ENCODE data around the gene ORC5. TPM values are rescaled to one million over a fixed set of nuclear protein-coding genes. Genes with fewer than 3 reads are reported as not detected.

The ORC5 gene
- total RNA-seq, 1 donor from 2014 or later, result 26.4 TPM

- Mint-ChIP-seq H3K4me3 (ENCODE audit: low read depth) (no peak overlapping the region), H3K9me3 (ENCODE audit: low read depth) (peaks cover 6% of the 10 kb centered on the region), H3K36me3 (ENCODE audit: insufficient read depth) (peaks cover 15% of the 10 kb centered on the region), H3K4me1 (ENCODE audit: low read depth) (no peaks in the 10 kb centered on the region), H3K27me3 (no peaks in the 10 kb centered on the region), H3K27ac (no peak overlapping the region)
- DNase-seq (ENCODE audit: low spot score, unreplicated experiment), result no peak
- TF ChIP-seq CTCF (IDR thresholded peaks at IDR 0.05; ENCODE audit: unreplicated experiment), result no peak
These were observed 65.7 kb downstream of the ORC5 start for GRCh38 chr7:104142147-104142546.

- no peak for DNase-seq (ENCODE audit: low spot score, unreplicated experiment)
- Mint-ChIP-seq H3K4me1 (ENCODE audit: low read depth) (no peaks in the 10 kb centered on the region), H3K9me3 (ENCODE audit: low read depth) (peaks cover 3% of the 10 kb centered on the region), H3K27me3 (no peaks in the 10 kb centered on the region), H3K36me3 (ENCODE audit: insufficient read depth) (peaks cover 12% of the 10 kb centered on the region), H3K4me3 (ENCODE audit: low read depth) (no peak overlapping the region), H3K27ac (no peak overlapping the region)
- no peak for TF ChIP-seq CTCF (IDR thresholded peaks at IDR 0.05; ENCODE audit: unreplicated experiment)
These were observed 69.8 kb downstream of the ORC5 start for GRCh38 chr7:104137971-104138370.

GRCh38 chr7:104137511-104137910 is 70.3 kb downstream of the ORC5 start:
- Mint-ChIP-seq H3K27me3 (no peaks in the 10 kb centered on the region), H3K36me3 (ENCODE audit: insufficient read depth) (peaks cover 9% of the 10 kb centered on the region), H3K4me1 (ENCODE audit: low read depth) (no peaks in the 10 kb centered on the region), H3K27ac (no peak overlapping the region), H3K9me3 (ENCODE audit: low read depth) (peaks cover 3% of the 10 kb centered on the region), H3K4me3 (ENCODE audit: low read depth) (no peak overlapping the region)
- TF ChIP-seq CTCF (IDR thresholded peaks at IDR 0.05; ENCODE audit: unreplicated experiment), result no peak
- DNase-seq (ENCODE audit: low spot score, unreplicated experiment), result no peak

GRCh38 chr7:104136981-104137380 is 70.8 kb downstream of the ORC5 start:
- H3K9me3 Mint-ChIP-seq (ENCODE audit: low read depth), result no peaks in the 10 kb centered on the region
- H3K27ac Mint-ChIP-seq, result no peak overlapping the region
- no peak for TF ChIP-seq CTCF (IDR thresholded peaks at IDR 0.05; ENCODE audit: unreplicated experiment)

GRCh38 chr7:104136561-104136960 is 71.3 kb downstream of the ORC5 start:
- no peak for DNase-seq (ENCODE audit: low spot score, unreplicated experiment)
- H3K4me1 Mint-ChIP-seq (ENCODE audit: low read depth), result no peaks in the 10 kb centered on the region
- H3K9me3 Mint-ChIP-seq (ENCODE audit: low read depth), result no peaks in the 10 kb centered on the region
- H3K36me3 Mint-ChIP-seq (ENCODE audit: insufficient read depth), result peaks cover 10% of the 10 kb centered on the region
- H3K27me3 Mint-ChIP-seq, result no peaks in the 10 kb centered on the region
- TF ChIP-seq CTCF (IDR thresholded peaks at IDR 0.05; ENCODE audit: unreplicated experiment), result no peak
- no peak overlapping the region for H3K4me3 Mint-ChIP-seq (ENCODE audit: low read depth)
- H3K27ac Mint-ChIP-seq, result no peak overlapping the region

More at GRCh38 chr7:104136981-104137380, 70.8 kb downstream of the ORC5 start:
- peaks cover 7% of the 10 kb centered on the region for H3K36me3 Mint-ChIP-seq (ENCODE audit: insufficient read depth)
- no peak for DNase-seq (ENCODE audit: low spot score, unreplicated experiment)
- H3K27me3 Mint-ChIP-seq, result no peaks in the 10 kb centered on the region
- no peaks in the 10 kb centered on the region for H3K4me1 Mint-ChIP-seq (ENCODE audit: low read depth)
- no peak overlapping the region for H3K4me3 Mint-ChIP-seq (ENCODE audit: low read depth)
